Dedifferentiated amniotic fluid mesenchymal stem cell (primary cell): ENCODE data around the gene SEZ6L2.

Source experiments
- DNase-seq: peaks from one replicate; pipeline ENCODE4 v3.0.0-alpha.2; 2016; ENCODE audit errors: extremely low spot score

SEZ6L2 gene

GRCh38 chr16:29825145-29826044 lies 74.0 kb downstream of the SEZ6L2 start:
- DNase-seq: no peak

GRCh38 chr16:29824589-29825144 lies 74.7 kb downstream of the SEZ6L2 start:
- DNase-seq: peak; percentile 36

- DNase-seq: peak; percentile 66
Observed at GRCh38 chr16:29821643-29822115, 77.7 kb downstream of the SEZ6L2 start.
